Measurements from ENCODE around the gene DNAJC22.

DNA sequence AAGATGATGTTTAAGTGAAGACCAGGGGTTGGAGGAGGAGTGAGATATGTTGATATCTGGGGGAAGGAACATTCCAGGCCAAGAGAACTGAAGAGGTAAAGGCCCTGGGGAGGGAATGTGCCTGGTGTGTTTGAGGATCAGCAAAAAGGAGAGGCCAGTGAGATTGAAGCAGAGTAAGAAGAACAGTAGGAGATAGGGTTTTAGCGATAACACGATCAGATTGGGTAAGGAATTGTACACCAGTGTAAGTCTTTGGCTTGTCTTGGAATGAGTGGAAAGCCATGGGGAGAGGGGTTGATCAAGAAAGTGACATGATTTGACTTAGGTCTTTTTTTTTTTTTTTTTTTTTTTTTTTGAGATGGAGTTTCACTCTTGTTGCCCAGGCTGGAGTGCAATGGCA lies 18.8 kb upstream of the DNAJC22 start:
- TF ChIP-seq, protein P1, sequence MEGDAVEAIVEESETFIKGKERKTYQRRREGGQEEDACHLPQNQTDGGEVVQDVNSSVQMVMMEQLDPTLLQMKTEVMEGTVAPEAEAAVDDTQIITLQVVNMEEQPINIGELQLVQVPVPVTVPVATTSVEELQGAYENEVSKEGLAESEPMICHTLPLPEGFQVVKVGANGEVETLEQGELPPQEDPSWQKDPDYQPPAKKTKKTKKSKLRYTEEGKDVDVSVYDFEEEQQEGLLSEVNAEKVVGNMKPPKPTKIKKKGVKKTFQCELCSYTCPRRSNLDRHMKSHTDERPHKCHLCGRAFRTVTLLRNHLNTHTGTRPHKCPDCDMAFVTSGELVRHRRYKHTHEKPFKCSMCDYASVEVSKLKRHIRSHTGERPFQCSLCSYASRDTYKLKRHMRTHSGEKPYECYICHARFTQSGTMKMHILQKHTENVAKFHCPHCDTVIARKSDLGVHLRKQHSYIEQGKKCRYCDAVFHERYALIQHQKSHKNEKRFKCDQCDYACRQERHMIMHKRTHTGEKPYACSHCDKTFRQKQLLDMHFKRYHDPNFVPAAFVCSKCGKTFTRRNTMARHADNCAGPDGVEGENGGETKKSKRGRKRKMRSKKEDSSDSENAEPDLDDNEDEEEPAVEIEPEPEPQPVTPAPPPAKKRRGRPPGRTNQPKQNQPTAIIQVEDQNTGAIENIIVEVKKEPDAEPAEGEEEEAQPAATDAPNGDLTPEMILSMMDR (IDR thresholded peaks at IDR 0.05), result no peak
- TF ChIP-seq POLR2A (IDR thresholded peaks at IDR 0.05), result no peak

Measured in heart left ventricle (tissue), 13 donors.